GM12874 (cell line): ENCODE measurements around the gene COL7A1.

Experiments
- CTCF ChIP-seq: IDR thresholded peaks from 2 replicates; pipeline ENCODE4 v1.5.1; 2011; ENCODE audit warnings: low read depth, mild to moderate bottlenecking, control low read depth, low read length, moderate library complexity; ENCODE audit not compliant: insufficient read depth

The COL7A1 gene

GRCh38 chr3:48595075-48595525 lies at the start of gene COL7A1:
COL7A1 (minus strand) TSS chr3:48595329; CDS start chr3:48595159, 170 bp downstream.
- TF ChIP-seq CTCF = no peak

- no peak for TF ChIP-seq CTCF
These were observed 47.5 kb upstream of the COL7A1 start for GRCh38 chr3:48642605-48643004.

GRCh38 chr3:48641396-48641795 lies 46.3 kb upstream of the COL7A1 start:
- no peak for TF ChIP-seq CTCF

GRCh38 chr3:48639944-48640606 lies 44.9 kb upstream of the COL7A1 start:
- no peak for TF ChIP-seq CTCF

GRCh38 chr3:48637305-48637704 lies 42.2 kb upstream of the COL7A1 start:
- no peak for TF ChIP-seq CTCF

- no peak for TF ChIP-seq CTCF
These were observed 41.1 kb upstream of the COL7A1 start for GRCh38 chr3:48636149-48636655.

GRCh38 chr3:48635222-48636021 lies 40.3 kb upstream of the COL7A1 start, which contains the start of gene SLC26A6:
SLC26A6 (minus strand) TSS chr3:48635461; CDS start chr3:48635393, 68 bp downstream.
- TF ChIP-seq CTCF = peak; percentile 90
